SW 1271 (cell line): ENCODE measurements around the gene BCL7A.
A peak's percentile ranks its signal among the peaks of the same experiment; 100 is the strongest.

Experiments used
- DNase-seq, 2 experiments: peaks; one replicate each; lab custom pipeline; 2025; lab: John Stamatoyannopoulos, UW

BCL7A gene

DNA sequence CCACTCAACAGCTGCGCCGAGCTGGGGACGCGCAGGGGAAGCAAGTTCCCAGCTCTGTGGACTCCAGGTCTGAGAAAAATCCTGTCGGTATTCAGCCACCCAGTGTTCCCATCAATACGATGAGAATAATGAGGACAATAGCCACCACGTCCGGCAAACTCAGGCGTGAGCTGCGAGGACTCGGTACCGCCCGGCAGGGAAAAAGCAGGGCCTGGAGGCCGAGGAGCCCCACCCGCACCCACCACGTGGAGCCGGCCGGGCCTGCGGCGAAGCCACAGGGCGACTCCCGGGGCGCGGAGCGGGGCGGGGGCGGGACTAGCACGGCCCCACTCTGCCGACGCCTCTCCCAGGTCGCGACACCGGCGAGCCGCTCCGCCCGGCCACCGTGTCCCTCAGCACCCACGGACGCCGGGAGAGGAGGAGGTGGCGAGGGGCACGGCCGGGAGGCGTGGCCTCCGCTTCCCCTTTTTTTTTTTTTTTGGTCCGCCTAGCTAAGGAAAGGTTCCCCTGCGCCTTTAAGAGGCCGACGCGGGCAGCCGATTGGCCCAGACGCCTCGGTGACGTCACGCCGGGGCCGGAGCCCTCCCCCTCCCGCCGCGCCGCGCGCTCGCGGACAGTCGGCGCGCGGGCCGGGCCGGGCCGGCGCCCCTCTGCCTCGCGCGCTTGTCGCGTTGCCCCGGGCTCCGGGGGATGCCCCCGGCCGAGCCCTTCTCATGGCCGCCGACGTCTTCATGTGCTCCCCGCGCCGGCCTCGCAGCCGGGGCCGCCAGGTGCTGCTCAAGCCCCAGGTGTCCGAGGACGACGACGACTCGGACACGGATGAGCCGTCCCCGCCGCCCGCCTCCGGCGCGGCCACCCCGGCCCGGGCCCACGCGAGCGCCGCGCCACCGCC lies 56.7 kb downstream of the BCL7A start, which contains the start of gene MLXIP:
Gene MLXIP, plus strand, starts transcription at position 616 of the 892 bp plus-strand sequence. Its CDS starts 98 bp downstream, at position 714.
- peak; percentile 82 to 83 for DNase-seq

DNA sequence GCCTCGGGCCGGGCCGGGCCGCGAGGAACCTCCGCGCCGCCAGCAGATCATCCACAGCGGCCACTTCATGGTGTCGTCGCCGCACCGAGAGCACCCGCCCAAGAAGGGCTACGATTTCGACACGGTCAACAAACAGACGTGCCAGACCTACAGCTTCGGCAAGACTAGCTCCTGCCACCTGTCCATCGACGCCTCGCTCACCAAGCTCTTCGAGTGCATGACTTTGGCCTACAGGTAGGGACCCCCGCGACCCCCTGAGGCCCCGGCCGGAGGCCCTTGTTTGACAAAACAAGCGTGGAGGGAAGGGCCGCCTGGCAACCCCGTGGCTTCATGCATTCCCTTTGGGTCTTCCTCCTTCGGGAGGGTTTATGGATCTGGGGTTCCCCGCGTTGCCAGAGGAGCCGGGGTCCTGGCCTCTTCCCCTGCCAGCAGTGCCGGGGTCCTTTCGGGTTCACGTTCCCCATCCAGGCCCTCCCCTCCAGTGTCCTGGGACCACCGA lies 57.4 kb downstream of the BCL7A start:
- peak in 1 of 2 experiments; percentile 28 for DNase-seq

DNA sequence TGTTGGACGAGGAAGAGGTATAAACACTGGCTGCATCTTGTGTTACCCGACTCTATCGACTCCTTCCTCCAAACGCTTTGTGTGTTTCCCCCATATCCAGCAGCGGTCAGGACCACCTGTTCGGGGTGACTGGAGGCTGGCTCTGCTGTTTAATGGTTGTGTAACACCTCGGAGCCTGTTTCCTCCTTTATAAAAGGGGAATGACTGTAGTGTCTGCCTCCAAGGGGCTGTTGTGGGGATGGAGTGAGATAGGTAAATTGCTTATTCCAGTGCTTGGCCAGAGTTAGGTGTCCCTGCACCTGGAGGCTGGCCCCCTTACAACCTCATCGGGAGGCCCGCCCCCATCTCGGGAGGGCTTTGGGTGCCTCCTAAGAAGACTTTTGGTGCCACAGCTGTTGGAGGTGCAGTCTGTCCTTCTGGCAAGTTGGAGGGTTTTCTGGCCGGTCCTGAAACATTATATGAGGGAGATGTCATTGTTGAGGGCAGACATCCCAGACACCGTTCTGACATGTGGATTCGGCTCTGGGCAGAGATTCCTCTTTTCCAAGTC lies 57.9 kb downstream of the BCL7A start:
- peak in 1 of 2 experiments; percentile 17 for DNase-seq

DNA sequence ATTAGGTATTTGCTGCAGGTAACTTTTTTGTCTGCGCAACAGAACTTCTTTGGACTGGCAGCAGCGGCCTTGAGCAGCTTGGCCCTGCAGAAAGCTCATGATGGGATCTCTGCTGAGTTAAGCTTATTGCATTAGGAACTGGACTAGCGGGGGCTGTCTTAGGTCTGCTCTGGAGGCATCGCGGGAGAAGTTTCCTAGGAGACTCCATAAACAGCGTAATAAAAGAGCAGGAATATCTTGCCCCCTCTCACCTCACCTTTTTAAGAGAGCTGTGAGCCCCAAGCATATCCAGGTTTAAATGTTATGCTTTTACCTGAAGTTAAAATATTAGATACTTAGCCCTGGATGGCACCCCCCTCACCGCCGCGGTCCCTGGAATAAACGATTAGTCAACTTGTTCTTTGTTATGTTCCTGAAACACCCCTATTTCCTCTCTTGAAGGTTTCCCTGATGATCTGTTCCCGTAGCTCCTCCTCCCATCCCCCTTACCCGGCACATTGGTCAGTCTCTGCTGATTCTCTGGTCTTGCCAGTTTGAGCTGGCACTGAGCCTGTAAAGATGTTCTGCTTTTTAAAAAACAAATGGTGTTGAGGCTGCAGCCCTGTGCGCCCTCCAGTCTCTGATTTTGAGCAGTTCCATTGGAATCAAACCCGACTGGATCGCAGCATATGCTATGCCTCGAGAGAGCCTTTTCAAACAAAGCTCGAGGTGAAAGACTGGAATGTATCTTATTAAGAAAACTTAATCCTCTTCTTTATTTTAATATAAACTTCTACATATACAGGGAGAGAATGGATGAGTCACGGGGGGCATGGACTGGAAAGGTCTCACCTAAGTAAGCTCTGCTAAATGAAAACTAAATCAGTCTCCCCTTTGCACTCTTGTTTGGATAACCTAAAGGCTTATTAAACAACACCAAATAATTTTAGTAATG lies 58.7 kb downstream of the BCL7A start:
- peak in 1 of 2 experiments; percentile 12 for DNase-seq

DNA sequence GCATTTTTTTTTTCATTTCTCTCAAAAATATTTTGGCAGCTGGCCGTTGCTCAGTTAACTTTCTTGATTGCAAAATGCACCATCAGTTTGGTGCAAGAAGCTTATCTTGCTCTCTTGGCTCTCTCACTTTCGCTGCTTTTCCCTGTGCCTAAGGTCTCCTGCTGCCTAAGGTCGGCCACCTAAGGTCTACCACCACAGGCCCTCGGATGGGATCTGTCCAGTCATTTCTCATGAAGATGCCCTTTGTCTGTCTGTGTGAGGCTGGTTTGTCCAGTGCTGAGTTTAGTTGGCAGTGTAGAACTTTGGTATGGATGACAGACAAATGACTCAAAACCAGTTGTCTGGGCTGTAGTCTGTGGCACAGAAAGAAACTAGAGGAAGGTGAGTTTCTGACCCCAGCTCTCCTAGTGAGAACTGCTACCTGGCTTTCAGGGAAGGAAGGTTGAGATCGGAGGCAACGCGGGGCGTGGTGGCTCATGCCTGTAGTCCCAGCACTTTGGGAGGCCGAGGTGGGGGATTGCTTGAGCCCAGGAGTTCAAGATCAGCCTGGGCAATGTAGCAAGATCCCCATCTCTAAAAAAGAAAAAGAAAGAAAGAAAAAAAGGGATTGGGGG lies 59.5 kb downstream of the BCL7A start:
- DNase-seq = no peak

DNA sequence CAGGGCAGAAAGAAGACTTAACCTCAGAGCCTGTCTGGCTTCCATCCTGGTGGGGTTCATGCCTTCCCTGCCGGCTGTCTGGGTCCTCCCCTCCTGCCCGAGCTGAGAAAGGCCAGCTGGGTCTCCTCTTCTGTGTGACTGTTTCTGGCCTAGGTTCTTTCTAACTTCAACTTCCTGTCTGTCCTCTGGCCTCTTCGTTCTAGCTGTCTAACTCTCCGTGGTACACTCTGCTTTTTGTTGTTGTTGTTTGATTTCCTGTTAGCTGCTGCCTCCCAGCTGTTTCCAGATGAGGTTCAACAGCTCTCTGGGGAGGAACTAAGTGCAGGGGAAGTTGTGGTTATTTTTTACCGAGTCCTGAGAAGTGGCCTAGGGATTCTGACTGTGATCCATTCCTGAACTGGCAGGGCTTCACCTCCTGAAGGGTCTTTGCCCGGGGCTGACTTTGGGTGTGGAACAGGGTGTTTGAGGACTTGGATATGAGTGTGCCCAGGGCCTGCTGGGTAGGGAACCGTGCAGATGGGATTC lies 60.1 kb downstream of the BCL7A start:
- peak in 1 of 2 experiments; percentile 32 for DNase-seq

DNA sequence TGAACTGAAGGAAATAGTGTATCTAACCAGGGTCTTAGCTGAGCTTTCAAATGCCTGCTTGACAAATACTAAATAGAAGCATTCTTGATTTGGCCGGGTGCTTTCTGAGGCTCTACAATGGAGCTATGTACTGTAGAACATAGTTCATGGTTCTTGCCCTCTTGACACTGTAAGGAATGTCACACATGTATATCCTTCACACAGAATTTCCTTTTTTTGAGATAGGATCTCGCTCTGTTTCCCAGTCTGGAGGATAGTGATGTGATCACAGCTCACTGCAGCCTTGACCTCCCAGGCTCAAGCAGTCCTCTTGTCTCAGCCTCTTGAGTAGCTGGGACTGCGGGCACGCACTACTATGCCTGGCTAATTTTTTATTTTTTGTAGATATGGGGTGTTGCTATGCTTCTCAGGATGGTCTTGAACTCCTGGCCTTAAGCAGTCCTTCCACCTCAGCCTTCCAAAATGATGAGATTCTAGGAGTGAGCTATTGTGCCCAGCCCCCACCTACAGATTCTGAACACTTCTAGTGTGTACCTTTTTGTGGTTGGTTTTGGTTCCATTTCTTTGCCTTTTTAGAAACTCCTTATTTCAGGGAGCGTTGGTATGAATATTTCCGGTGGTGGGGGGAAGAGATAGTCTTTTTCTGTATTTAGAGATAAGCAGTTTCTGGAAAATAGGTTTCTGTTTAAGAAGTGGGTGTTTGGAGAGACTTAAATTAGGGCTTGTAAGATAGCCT lies 61.1 kb downstream of the BCL7A start:
- DNase-seq = no peak

DNA sequence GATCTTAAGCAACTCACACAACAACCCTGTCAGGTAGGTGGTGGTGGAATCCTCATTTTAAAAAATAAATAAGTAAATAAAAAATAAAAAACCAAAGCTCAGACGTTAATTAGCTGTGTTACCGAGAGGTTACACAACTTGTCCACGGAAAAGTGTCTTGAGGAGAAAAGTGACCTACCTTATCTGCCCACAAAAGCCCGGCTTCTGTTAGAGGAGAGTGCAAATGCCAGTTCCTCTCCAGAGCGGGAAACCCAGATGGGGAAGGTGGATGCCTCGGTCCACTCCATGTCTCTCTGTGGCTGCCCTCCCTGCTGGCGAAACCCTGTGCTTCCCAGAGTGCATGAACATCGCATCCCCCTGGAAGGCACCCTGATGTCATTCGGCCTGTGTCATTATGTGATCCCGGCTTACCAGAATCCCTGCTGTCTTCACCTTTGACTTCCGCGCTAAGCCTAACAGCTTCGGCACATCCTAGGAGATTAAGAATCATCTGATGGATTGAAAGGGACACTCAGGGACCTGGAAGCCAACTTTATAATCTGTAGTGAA lies 63.2 kb downstream of the BCL7A start:
- DNase-seq = no peak

DNA sequence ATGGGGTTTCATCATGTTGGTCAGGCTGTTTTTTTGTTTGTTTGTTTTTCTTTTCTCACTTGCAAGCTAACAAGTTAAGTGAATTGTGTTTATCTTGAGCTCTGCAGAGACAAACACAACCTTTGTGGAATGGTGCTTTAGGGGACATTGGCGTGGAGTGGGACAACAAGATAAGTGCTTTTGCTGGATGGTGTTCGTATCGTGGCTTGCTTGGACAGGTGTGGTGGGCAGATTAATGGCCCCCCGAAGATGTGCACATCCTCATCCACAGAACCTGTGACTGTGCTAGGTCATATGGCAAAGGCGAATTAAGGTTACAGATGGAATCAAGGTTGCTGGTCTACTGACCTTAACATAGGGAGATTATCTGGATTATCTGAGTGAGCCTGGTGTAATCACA lies 63.9 kb downstream of the BCL7A start:
- DNase-seq = no peak

DNA sequence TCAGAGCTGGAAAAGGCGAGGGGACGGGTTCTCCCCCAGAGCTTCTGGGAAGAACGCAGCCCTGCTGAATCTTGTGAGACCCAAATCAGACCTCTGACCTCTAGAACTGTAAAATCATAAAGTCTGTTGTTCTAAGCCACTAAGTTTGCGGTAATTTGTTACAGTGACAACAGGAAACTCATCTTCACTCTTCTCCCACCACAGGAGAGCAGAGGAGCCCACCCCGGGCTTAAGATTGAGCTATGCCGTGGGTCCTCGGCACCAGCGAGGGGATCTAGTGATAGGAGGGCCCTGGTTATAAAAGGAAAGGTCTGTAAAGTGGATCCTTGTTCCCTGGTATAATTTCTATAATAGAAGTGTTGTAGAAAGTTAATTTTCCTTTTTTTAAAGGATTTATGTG lies 64.4 kb downstream of the BCL7A start:
- DNase-seq = no peak

DNA sequence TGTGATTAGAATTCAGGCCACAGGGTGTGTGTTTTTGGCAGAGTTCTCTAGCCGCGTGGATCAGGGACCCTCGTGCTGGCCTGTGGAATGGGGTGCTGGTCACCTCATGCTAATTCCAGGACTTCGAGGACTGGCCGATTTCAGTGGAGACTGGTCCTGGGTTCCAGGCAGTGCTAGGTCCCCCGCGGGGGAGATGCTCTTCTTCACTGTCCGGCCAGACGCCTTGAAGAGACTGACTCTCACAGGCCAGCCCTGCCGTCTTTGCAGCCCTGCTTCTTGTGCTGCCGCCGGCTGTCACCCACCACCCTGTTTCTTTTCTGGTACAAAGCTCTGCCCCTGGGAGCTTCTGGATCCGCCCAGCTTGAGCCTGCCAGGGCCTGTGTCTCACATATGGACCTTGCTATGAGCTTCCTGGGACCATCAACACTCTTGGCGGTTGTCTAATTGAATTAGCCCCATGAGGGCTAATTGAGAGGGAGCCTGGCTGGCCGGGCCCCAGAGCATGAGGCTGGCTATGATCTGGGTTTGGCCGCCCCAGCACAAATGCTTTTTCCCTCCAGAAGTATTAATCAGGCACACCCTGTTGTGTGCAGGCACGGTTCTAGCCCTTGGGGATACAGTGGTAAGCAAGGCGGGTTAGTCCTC lies 65.1 kb downstream of the BCL7A start:
- DNase-seq = no peak

DNA sequence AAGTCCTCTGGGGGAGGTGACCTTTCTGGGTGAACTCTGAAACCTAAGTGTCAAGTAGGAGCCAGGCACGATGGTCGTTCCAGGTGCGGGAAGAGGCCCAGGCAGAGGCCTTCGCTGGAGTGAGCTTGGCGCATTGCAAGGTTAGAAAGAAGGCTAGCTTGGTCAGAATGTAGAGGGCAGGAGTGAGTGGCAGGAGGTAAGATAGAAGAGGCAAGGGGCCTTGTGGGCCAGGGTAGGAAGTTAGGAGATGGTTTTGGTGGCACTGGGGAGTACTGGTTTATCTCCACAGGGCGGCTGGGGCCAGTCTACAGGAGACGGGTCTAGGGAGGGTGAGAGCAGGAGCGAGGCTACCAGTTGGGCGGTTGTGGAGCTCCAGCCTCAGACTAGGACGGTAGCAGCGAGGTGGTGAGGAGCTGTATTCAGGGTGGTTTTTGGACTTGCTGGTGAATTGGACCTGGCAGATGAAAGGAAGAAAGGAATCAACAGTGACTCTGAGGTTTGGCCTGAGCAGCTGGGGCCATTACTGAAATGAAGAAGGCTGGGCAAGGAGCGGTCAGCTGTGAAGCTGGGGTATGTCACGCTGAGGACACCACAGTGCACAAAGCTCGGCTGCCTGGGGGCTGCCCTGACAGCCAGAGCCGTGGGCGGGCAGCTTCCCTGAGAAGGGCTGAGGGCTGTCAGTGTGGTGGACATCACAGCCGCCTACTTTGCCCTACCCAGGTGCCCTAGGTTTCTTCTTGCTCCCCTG lies 65.9 kb downstream of the BCL7A start:
- DNase-seq = no peak

DNA sequence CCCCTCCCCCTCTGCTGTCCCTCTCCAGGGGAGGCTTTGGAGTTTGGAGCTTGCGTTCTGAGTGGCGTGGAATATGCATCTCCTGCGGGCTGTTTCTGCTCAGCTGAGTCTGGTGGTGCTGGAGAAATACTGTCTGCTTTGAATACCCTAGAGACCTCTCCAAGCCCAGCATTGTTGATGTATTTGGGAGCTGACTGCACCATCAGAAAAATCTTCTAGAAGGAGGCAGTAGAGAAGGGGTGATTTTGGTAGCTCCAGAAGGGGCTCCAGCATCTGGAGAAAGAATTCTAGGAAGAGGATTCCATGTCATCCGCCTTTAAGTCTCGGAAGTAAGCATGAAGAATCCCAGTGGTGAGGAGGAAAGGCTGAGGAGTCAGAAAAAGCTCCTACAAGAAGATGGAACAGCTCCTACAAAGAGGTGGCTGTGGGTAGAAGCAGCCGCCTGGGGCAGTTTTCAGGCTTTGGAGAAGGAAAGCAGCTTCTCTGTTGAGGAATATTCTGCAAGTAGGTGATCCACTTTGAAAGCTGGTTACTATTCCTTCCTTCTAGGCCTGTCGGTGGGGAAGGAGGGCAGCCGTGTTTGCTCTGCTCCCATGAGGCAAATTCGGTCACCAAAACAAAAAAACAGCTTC lies 66.6 kb downstream of the BCL7A start:
- DNase-seq = no peak

DNA sequence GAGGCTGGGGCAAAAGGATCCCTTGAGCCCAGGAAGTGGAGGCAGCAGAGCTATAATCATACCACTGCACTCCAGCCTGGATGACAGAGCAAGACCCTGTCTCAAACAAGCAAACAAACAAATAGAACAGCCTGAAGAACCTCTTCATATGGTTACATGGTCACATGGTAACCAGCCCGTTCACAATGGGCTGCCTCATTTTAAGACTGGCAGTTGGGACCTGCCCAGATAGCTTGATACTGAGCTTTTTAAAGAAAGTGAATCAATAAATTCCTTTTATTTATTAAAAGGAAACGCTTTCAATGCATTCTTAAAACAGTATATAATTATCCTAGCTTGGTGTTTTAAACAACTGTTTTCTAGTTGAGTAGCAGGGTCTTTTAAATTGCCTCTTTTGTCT lies 67.4 kb downstream of the BCL7A start:
- no peak for DNase-seq

DNA sequence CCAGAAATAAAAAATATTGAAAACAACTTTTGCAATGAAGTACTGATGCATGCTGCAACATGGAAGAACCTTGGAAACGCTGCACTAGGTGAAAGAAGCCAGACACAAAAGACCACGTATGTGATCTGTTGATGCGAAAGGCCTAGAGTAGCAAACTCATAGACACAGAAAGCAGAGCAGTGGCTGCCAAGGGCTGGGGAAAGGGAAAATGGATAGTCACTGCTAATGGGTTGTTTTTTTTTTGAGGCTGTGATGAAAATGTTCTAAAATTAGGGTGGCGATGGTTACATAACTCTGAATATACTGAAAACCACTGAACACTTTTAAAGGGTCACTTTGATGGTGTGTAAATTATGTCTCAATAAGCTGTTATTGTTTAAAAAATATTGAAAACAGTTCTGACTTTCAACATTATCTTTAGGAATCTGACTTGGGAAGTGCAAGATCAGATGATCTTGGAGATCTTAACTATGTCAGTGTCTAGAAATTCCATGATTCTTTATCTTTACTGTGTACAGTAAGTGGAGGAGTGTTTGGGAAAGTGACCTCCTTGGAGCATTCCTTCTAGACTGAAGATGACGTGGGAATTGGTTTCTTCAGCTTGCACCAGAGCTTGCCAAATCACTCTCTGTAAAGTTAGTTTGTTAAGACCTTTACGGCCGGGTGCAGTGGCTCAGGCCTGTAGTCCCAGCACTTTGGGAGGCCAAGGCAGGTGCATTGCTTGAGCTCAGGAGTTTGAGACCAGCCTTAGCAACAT lies 69.3 kb downstream of the BCL7A start:
- no peak for DNase-seq

DNA sequence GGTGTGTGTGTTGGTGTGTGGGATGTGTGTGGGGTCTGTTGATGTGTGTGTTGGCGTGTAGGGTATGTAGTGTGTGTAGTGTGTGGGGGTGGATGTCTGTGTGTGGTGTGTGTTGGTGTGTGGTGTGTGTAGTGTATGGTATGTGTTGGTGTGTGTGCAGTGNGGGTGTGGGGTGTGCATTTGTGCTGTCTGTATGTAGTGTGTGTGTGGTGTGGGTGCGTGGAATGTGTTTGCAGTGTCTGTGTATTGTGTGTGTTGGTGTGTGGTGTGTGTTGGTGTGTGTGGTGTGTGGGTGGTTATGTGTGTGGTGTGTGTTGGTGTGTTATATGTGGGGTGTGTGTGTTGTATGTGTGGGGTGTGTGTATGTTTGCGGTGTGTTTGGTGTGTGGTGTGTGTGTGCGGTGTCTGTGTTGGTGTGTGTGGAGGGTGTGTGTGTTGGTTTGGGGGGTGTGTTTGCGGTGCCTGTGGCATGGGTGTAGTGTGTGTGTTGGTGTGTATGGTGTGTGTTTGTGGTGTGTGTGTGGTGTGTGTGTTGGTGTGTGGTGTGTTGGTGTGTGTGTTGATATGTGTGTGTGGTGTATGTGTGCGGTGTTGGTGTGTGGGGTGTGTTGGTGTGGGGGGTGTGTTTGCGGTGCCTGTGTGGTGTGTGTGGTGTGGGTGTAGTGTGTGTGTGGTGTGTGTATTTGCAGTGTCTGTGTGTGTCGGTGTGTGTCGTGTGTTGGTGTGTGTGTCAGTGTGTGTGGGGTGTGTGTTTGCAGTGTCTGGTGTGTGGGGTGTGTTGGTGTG lies 71.6 kb downstream of the BCL7A start:
- no peak for DNase-seq

DNA sequence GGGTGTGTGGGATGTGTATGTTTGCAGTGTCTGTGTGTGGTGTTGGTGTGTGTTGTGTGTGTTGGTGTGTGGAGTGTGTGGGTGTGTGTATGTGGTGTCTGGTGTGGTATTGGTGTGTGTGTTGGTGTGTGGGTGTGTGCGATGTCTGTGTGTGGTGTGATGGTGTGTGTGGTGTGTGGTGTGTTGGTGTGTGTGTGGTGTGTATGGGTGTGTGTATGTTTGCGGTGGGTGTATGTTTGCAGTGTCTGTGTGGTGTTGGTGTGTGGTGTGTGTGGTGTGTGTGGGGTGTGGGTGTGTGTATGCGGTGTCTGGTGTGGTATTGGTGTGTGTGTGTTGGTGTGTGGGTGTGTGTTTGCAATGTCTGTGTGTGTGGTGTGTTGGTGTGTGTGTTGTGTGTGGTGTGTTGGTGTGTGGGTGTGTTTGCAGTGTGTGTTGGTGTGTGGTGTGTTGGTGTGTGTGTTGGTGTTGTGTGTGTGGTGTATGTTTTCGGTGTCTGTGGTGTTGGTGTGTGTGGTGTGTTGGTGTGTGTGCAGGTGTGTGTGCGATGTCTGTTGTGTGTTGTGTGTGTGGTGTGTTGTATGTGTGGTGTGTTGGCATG lies 72.6 kb downstream of the BCL7A start:
- DNase-seq = no peak
